Measurements from ENCODE around the gene TOP1.

TOP1 gene

GRCh38 chr20:41095110-41095969 lies 66.7 kb downstream of the TOP1 start:
- POLR2A ChIA-PET = no interaction called here
- peak; percentile 73 for TF ChIP-seq CTCF (IDR thresholded peaks at IDR 0.05; ENCODE audit: control extremely low read depth, extremely low read depth, low read depth, missing control alignments)
- DNase-seq (ENCODE audit: extremely low spot score) = peak; percentile 53
- CTCF ChIA-PET = interaction anchor here (0.8 to 5.4 kb wide), 40 partner anchors 9 to 244 kb away, joined by 3 to 63 read pairs (median 5); partner anchors contain the start of gene ZHX3

- POLR2A ChIA-PET = no interaction called here
- CTCF ChIA-PET = interaction anchor here (1.3 to 5.4 kb wide), 5 partner anchors 13 to 135 kb away, joined by 5 to 59 read pairs (median 11); no protein-coding TSS in a partner anchor
- no peak for TF ChIP-seq CTCF (IDR thresholded peaks at IDR 0.05; ENCODE audit: control extremely low read depth, extremely low read depth, low read depth, missing control alignments)
- DNase-seq (ENCODE audit: extremely low spot score) = no peak
Observed at GRCh38 chr20:41098703-41099250, 70.2 kb downstream of the TOP1 start.

- POLR2A ChIA-PET = no interaction called here
- no peak for DNase-seq (ENCODE audit: extremely low spot score)
Observed at GRCh38 chr20:41100001-41100480, 71.4 kb downstream of the TOP1 start.

GRCh38 chr20:41101660-41102059 lies 73.0 kb downstream of the TOP1 start:
- no peak for DNase-seq (ENCODE audit: extremely low spot score)
- ChIA-PET CTCF (no interaction called here), POLR2A (no interaction called here)
- no peak for TF ChIP-seq CTCF (IDR thresholded peaks at IDR 0.05; ENCODE audit: control extremely low read depth, extremely low read depth, low read depth, missing control alignments)

More at GRCh38 chr20:41100001-41100480, 71.4 kb downstream of the TOP1 start:
- CTCF ChIA-PET = interaction anchor here (1.3 to 2.7 kb wide), 4 partner anchors 12 to 137 kb away, joined by 5 to 19 read pairs (median 8); no protein-coding TSS in a partner anchor
- no peak for TF ChIP-seq CTCF (IDR thresholded peaks at IDR 0.05; ENCODE audit: control extremely low read depth, extremely low read depth, low read depth, missing control alignments)

GRCh38 chr20:41108531-41108930 lies 79.9 kb downstream of the TOP1 start:
- POLR2A ChIA-PET = no interaction called here
- CTCF ChIA-PET = interaction anchor here (1.2 to 3.9 kb wide), 5 partner anchors 10 to 379 kb away, joined by 3 to 12 read pairs (median 4); no protein-coding TSS in a partner anchor
- TF ChIP-seq CTCF (IDR thresholded peaks at IDR 0.05; ENCODE audit: control extremely low read depth, extremely low read depth, low read depth, missing control alignments) = no peak
- DNase-seq (ENCODE audit: extremely low spot score) = no peak

GRCh38 chr20:41110012-41110411 lies 81.4 kb downstream of the TOP1 start:
- TF ChIP-seq CTCF (IDR thresholded peaks at IDR 0.05; ENCODE audit: control extremely low read depth, extremely low read depth, low read depth, missing control alignments) = no peak
- CTCF ChIA-PET = interaction anchor here (0.8 to 3.9 kb wide), 5 partner anchors 9 to 142 kb away, joined by 3 to 12 read pairs (median 4); no protein-coding TSS in a partner anchor
- POLR2A ChIA-PET = no interaction called here
- DNase-seq (ENCODE audit: extremely low spot score) = no peak
